Measurements from ENCODE around the gene CARD10.

The CARD10 gene

GRCh38 chr22:37491106-37491505 lies 28.1 kb downstream of the CARD10 start:
- TF ChIP-seq, protein P1, sequence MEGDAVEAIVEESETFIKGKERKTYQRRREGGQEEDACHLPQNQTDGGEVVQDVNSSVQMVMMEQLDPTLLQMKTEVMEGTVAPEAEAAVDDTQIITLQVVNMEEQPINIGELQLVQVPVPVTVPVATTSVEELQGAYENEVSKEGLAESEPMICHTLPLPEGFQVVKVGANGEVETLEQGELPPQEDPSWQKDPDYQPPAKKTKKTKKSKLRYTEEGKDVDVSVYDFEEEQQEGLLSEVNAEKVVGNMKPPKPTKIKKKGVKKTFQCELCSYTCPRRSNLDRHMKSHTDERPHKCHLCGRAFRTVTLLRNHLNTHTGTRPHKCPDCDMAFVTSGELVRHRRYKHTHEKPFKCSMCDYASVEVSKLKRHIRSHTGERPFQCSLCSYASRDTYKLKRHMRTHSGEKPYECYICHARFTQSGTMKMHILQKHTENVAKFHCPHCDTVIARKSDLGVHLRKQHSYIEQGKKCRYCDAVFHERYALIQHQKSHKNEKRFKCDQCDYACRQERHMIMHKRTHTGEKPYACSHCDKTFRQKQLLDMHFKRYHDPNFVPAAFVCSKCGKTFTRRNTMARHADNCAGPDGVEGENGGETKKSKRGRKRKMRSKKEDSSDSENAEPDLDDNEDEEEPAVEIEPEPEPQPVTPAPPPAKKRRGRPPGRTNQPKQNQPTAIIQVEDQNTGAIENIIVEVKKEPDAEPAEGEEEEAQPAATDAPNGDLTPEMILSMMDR (conservative IDR thresholded peaks at IDR 0.05; ENCODE audit: low read length): no peak
- no peak overlapping the region for H3K4me3 ChIP-seq (ENCODE audit: low read length)
- DNase-seq (ENCODE audit: low read depth): no peak

- no peak overlapping the region for H3K4me3 ChIP-seq (ENCODE audit: low read length)
- no peak for DNase-seq (ENCODE audit: low read depth)
- TF ChIP-seq, protein P1 (conservative IDR thresholded peaks at IDR 0.05; ENCODE audit: low read length): no peak
These were observed 29.2 kb downstream of the CARD10 start for GRCh38 chr22:37489983-37490382.

GRCh38 chr22:37488337-37489135 lies 30.7 kb downstream of the CARD10 start:
- TF ChIP-seq, protein P1 (conservative IDR thresholded peaks at IDR 0.05; ENCODE audit: low read length): no peak
- no peak for DNase-seq (ENCODE audit: low read depth)
- no peak overlapping the region for H3K4me3 ChIP-seq (ENCODE audit: low read length)

GRCh38 chr22:37487571-37487970 lies 31.6 kb downstream of the CARD10 start:
- TF ChIP-seq, protein P1 (conservative IDR thresholded peaks at IDR 0.05; ENCODE audit: low read length): no peak
- DNase-seq (ENCODE audit: low read depth): no peak
- no peak overlapping the region for H3K4me3 ChIP-seq (ENCODE audit: low read length)

GRCh38 chr22:37487129-37487528 lies 32.1 kb downstream of the CARD10 start:
- no peak overlapping the region for H3K4me3 ChIP-seq (ENCODE audit: low read length)
- DNase-seq (ENCODE audit: low read depth): no peak
- TF ChIP-seq, protein P1 (conservative IDR thresholded peaks at IDR 0.05; ENCODE audit: low read length): no peak

- no peak for DNase-seq (ENCODE audit: low read depth)
These were observed 32.9 kb downstream of the CARD10 start, which contains the start of gene MFNG for GRCh38 chr22:37486224-37486845. TSS of gene MFNG (minus strand) at chr22:37486384. CDS start at chr22:37486177, 207 bp downstream.

More at GRCh38 chr22:37486224-37486845, 32.9 kb downstream of the CARD10 start, which contains the start of gene MFNG:
- no peak within 1 kb of the TSS for H3K4me3 ChIP-seq (ENCODE audit: low read length)
- TF ChIP-seq, protein P1 (conservative IDR thresholded peaks at IDR 0.05; ENCODE audit: low read length): no peak

Measured in AG10803 (cell line).